K562 (cell line): ENCODE data around the gene DNAJB12. TPM values are rescaled to one million over a fixed set of nuclear protein-coding genes. Genes with fewer than 3 reads are reported as not detected.
A peak's percentile ranks its signal among the peaks of the same experiment; 100 is the strongest.

ENCODE experiments used
- ARID3B ChIP-seq: fragments of 250-450 bp; sonication (Bioruptor Pico); IDR thresholded peaks from 2 replicates; pipeline ENCODE4 v1.4.0; 2020; ENCODE audit warnings: borderline replicate concordance
- CEBPZ ChIP-seq: fragments of 150-350 bp; IDR thresholded peaks from 2 replicates; pipeline ENCODE4 v1.6.1; 2014; ENCODE audit warnings: low read depth, mild to moderate bottlenecking, low read length, borderline replicate concordance
- CSDE1 ChIP-seq, 2 experiments: fragments of 450-650 bp; IDR thresholded peaks; 2 replicates each; pipeline ENCODE4 v1.6.1; 2016; ENCODE audit warnings: mild to moderate bottlenecking in 1 of 2
- ERF ChIP-seq: fragments of 450-650 bp; formaldehyde crosslinking; IDR thresholded peaks from 2 replicates; pipeline ENCODE4 v1.4.0; 2020; ENCODE audit warnings: mild to moderate bottlenecking, mixed read lengths
- HBP1 ChIP-seq: fragments of 450-650 bp; formaldehyde crosslinking; IDR thresholded peaks from 2 replicates; pipeline ENCODE4 v1.4.0; 2022; ENCODE audit warnings: missing genetic modification characterization
- HMBOX1 ChIP-seq: sonication (generic); IDR thresholded peaks from 2 replicates; pipeline ENCODE4 v1.6.1; 2016
- MED1 ChIP-seq: sonication (generic); formaldehyde crosslinking; IDR thresholded peaks from 2 replicates; pipeline ENCODE4 v1.8.1; 2023; ENCODE audit warnings: missing genetic modification reagents, borderline replicate concordance
- MTA2 ChIP-seq: fragments of 450-650 bp; IDR thresholded peaks from 2 replicates; pipeline ENCODE4 v1.6.1; 2016; ENCODE audit warnings: low read depth
- NR3C1 ChIP-seq: sonication (generic); formaldehyde crosslinking; IDR thresholded peaks from 2 replicates; pipeline ENCODE4 v1.8.1; 2022; ENCODE audit warnings: missing genetic modification reagents
- POLR2AphosphoS5 ChIP-seq: IDR thresholded peaks from 2 replicates; pipeline ENCODE4 v1.6.1; 2011; ENCODE audit warnings: mild to moderate bottlenecking, low read depth, low read length, moderate library complexity; ENCODE audit not compliant: control insufficient read depth, insufficient read depth
- STAT5A ChIP-seq: IDR thresholded peaks from 2 replicates; pipeline ENCODE4 v1.6.1; 2012; ENCODE audit warnings: low read length, inconsistent platforms, borderline replicate concordance
- SUPT5H ChIP-seq: fragments of 450-650 bp; IDR thresholded peaks from 2 replicates; pipeline ENCODE4 v1.6.1; 2016
- TCFL5 ChIP-seq: fragments of 250-450 bp; sonication (Bioruptor Pico); conservative IDR thresholded peaks from 2 replicates; pipeline ENCODE4 v1.6.1; 2021; ENCODE audit warnings: mild to moderate bottlenecking, moderate library complexity, matching md5 sums
- U2AF1 ChIP-seq: fragments of 200-400 bp; formaldehyde crosslinking; optimal IDR thresholded peaks from 2 replicates; pipeline ENCODE3; 2017; ENCODE audit warnings: mild to moderate bottlenecking, low read depth, low read length, moderate library complexity
- ZBTB1 ChIP-seq: sonication (generic); formaldehyde crosslinking; IDR thresholded peaks from 2 replicates; pipeline ENCODE4 v1.8.1; 2023; ENCODE audit warnings: missing genetic modification reagents, low read depth, mild to moderate bottlenecking, borderline replicate concordance
- ZNF384 ChIP-seq: IDR thresholded peaks from 2 replicates; pipeline ENCODE4 v1.6.1; 2012; ENCODE audit warnings: low read depth, low read length, improper control_type of control experiment
- ZNF695 ChIP-seq: fragments of 450-650 bp; formaldehyde crosslinking; IDR thresholded peaks from 2 replicates; pipeline ENCODE4 v1.4.0; 2020; ENCODE audit warnings: mild to moderate bottlenecking, moderate library complexity
- ZNF740 ChIP-seq, 3 experiments: fragments of 200-800 bp in 1 of 3; sonication (Bioruptor generic) in 1 of 3; sonication (generic) in 1 of 3; formaldehyde crosslinking in 1 of 3; IDR thresholded peaks; 2 replicates each; pipeline versions ENCODE4 v1.6.1 to v1.8.0; 2016 to 2022; ENCODE audit warnings: mild to moderate bottlenecking in 2 of 3, missing compliant biosample characterization in 2 of 3, missing genetic modification characterization in 2 of 3, missing genetic modification reagents in 1 of 3
- polyA plus RNA-seq, 8 experiments: library from polyadenylated mRNA; depleted of rRNA in 4 of 8; stranded (reverse) in 5 of 8; unstranded in 3 of 8; fragments of >200 nt; fragmentation: Nextera tagmentation in 2 of 8; fragmentation: Illumina TruSeq in 1 of 8; extraction: Ambion mirVana in 2 of 8; extraction: Trizol in 1 of 8; gene quantifications; 2 replicates each; pipeline versions ENCODE4 v1.2.1 to v1.2.3, GENCODE V29; 2011 to 2014; ENCODE audit warnings: inconsistent platforms in 1 of 8, missing spikeins in 1 of 8
- total RNA-seq, 7 experiments: library from RNA; depleted of rRNA in 6 of 7; stranded (reverse); fragments of >200 nt in 6 of 7; fragmentation: Illumina TruSeq in 2 of 7; extraction: Trizol in 2 of 7; gene quantifications; 2 replicates each; pipeline versions ENCODE4 v1.2.1 to v1.2.3, GENCODE V29; 2011 to 2021; ENCODE audit warnings: low replicate concordance in 1 of 7

The DNAJB12 gene
- total and polyA plus RNA-seq, 9 of the 15 experiments (the other 6 are each of a cell fraction or from before 2014, with no cell fraction given), result 3.5 to 31.5 (median 20.3) TPM

GRCh38 chr10:72354356-72355213 is at the start of gene DNAJB12 (continued):
- TF ChIP-seq CEBPZ (no peak), ERF (peak; percentile 10; the same call in 1 of the 2 replicates), SUPT5H (peak; percentile 99), ZNF695 (CRISPR knock-in tag) (no peak), MTA2 (no peak), ZNF740 (CRISPR knock-in tag; IDR thresholded peaks at IDR 0.05) (peak; percentile 97), ZNF740 (tag; IDR thresholded peaks at IDR 0.05) (peak in 1 of 2 experiments; percentile 93; a peak in 2 of 4 replicates), ZBTB1 (no peak), TCFL5 (CRISPR knock-in tag) (no peak), POLR2AphosphoS5 (peak; percentile 94), CSDE1 (IDR thresholded peaks at IDR 0.05) (peak in 1 of 2 experiments; percentile 78; a peak in 1 of 4 replicates), HBP1 (CRISPR knock-in tag) (peak; percentile 93), STAT5A (no peak; the same call in 1 of the 2 replicates), HMBOX1 (no peak), MED1 (no peak), ZNF384 (peak; percentile 30; the same call in 1 of the 2 replicates), ARID3B (CRISPR knock-in tag) (no peak), U2AF1 (no peak), NR3C1 (CRISPR knock-in tag) (no peak)
